Spleen (tissue), 7 donors: Measurements from ENCODE around the gene CFC1.
"Not testable (repeated sequence)": the region's sequence is repeated elsewhere in the genome, so short reads cannot be mapped to it uniquely, and the experiment has no call there.

Experiments used
- CTCF ChIP-seq, 11 experiments: fragments of 200-600 bp in 7 of 11; fragments of 450-650 bp in 4 of 11; sonication (generic) in 4 of 11; IDR thresholded peaks in 8 of 11; conservative IDR thresholded peaks in 3 of 11; 1 replicate in 7 of 11; 2 replicates in 4 of 11; pipeline versions ENCODE4 v1.4.0 to v1.8.0; 2016 to 2021; ENCODE audit warnings: antibody characterized with exemption in 11 of 11, inconsistent platforms in 4 of 11, mild to moderate bottlenecking in 1 of 11
- POLR2A ChIP-seq, 3 donors: fragments of 450-650 bp; IDR thresholded peaks; one replicate each; pipeline ENCODE4 v1.5.1; 2017; ENCODE audit warnings: antibody characterized with exemption in 3 of 3, mild to moderate bottlenecking in 1 of 3
- POLR2AphosphoS5 ChIP-seq, 3 donors: sonication (generic); formaldehyde crosslinking; IDR thresholded peaks; one replicate each; pipeline ENCODE4 v1.5.1; 2017; ENCODE audit warnings: antibody characterized with exemption in 3 of 3
- donor health status: DM: no; HTN: no; CAD: no; lungs with moderate emphysema.
- donor health status: DM: no; HTN: no; CAD: no.
- donor health status: DM: no; HTN: no; CAD: no.

- not testable (repeated sequence) for TF ChIP-seq CTCF (IDR thresholded peaks at IDR 0.05 in 8 of 11, conservative IDR thresholded peaks at IDR 0.05 in 3 of 11); POLR2A (IDR thresholded peaks at IDR 0.05); POLR2AphosphoS5 (IDR thresholded peaks at IDR 0.05)
Measured at GRCh38 chr2:130556441-130556840, 42.9 kb downstream of the CFC1 start.
